CD8-positive, alpha-beta memory T cell (primary cell): ENCODE measurements around the gene TGFBR3L. TPM values are rescaled to one million over a fixed set of nuclear protein-coding genes. Genes with fewer than 3 reads are reported as not detected.

ENCODE experiments used
- CTCF ChIA-PET: fragments of 350-600 bp; sonication (Branson Sonifier 250); formaldehyde crosslinking; loops from one replicate; lab custom pipeline; 2021; ENCODE audit warnings: antibody characterized with exemption; lab: Charles Lee
- POLR2A ChIA-PET: fragments of 350-600 bp; sonication (Branson Sonifier 250); formaldehyde crosslinking; loops from one replicate; lab custom pipeline; 2021; ENCODE audit warnings: antibody characterized with exemption; lab: Charles Lee
- DNase-seq, 5 donors: peaks; one replicate each; pipeline versions ENCODE4 v3.0.0 to v3.0.0-alpha.2; 2020 to 2022; ENCODE audit warnings: mixed read lengths in 1 of 5
- H3K27ac ChIP-seq: one replicate; pipeline ENCODE4 v1.7.0; 2013; ENCODE audit warnings: low read depth, mild to moderate bottlenecking, low read length, moderate library complexity
- H3K27me3 ChIP-seq: 2 replicates; pipeline ENCODE4 v1.7.0; 2013; ENCODE audit warnings: low read length, mild to moderate bottlenecking; ENCODE audit not compliant: insufficient read depth, poor library complexity, severe bottlenecking
- H3K36me3 ChIP-seq: 2 replicates; pipeline ENCODE4 v1.7.0; 2013; ENCODE audit warnings: mild to moderate bottlenecking, low read length, moderate library complexity; ENCODE audit not compliant: insufficient read depth
- H3K4me1 ChIP-seq: 2 replicates; pipeline ENCODE4 v1.7.0; 2013; ENCODE audit warnings: mild to moderate bottlenecking, low read length, moderate library complexity; ENCODE audit not compliant: insufficient read depth
- H3K4me3 ChIP-seq: 2 replicates; pipeline ENCODE4 v1.7.0; 2013; ENCODE audit warnings: mild to moderate bottlenecking, low read length
- H3K9me3 ChIP-seq: 2 replicates; pipeline ENCODE4 v1.7.0; 2013; ENCODE audit warnings: mild to moderate bottlenecking, low read length
- H3K27ac Mint-ChIP-seq, 8 donors: one replicate each; pipeline ENCODE4 v1.8.0; 2020 to 2021; ENCODE audit warnings: mixed read lengths in 8 of 8, mild to moderate bottlenecking in 6 of 8, inconsistent platforms in 3 of 8, moderate library complexity in 3 of 8
- H3K27me3 Mint-ChIP-seq, 2 donors: one replicate each; pipeline ENCODE4 v1.8.0; 2020 to 2021; ENCODE audit warnings: mixed read lengths in 2 of 2, mild to moderate bottlenecking in 1 of 2, moderate library complexity in 1 of 2
- H3K36me3 Mint-ChIP-seq, 3 donors: one replicate each; pipeline ENCODE4 v1.8.0; 2020 to 2021; ENCODE audit warnings: mixed read lengths in 3 of 3, inconsistent platforms in 1 of 3, mild to moderate bottlenecking in 1 of 3
- H3K4me1 Mint-ChIP-seq, 3 donors: one replicate each; pipeline ENCODE4 v1.8.0; 2020 to 2021; ENCODE audit warnings: mixed read lengths in 3 of 3, inconsistent platforms in 1 of 3, mild to moderate bottlenecking in 1 of 3
- H3K4me3 Mint-ChIP-seq, 7 donors: one replicate each; pipeline ENCODE4 v1.8.0; 2020 to 2021; ENCODE audit warnings: mixed read lengths in 7 of 7, mild to moderate bottlenecking in 6 of 7, moderate library complexity in 4 of 7, inconsistent platforms in 2 of 7
- H3K9me3 Mint-ChIP-seq, 5 donors: one replicate each; pipeline ENCODE4 v1.8.0; 2020 to 2022; ENCODE audit warnings: mixed read lengths in 5 of 5, mild to moderate bottlenecking in 3 of 5, moderate library complexity in 2 of 5, inconsistent platforms in 1 of 5
- polyA plus RNA-seq: library from polyadenylated mRNA; unstranded; fragments of 300-500 nt; fragmentation: Illumina TruSeq; gene quantifications from one replicate; pipeline ENCODE4 v1.2.3, GENCODE V29; 2021
- total RNA-seq, 2 experiments: library from RNA; stranded (reverse); gene quantifications; one replicate each; pipeline ENCODE4 v1.2.3, GENCODE V29; 2021

TGFBR3L gene
- total RNA-seq (1 to 10 TPM; 7.7 to 8.6 TPM), polyA plus RNA-seq (1.3 TPM)

DNA sequence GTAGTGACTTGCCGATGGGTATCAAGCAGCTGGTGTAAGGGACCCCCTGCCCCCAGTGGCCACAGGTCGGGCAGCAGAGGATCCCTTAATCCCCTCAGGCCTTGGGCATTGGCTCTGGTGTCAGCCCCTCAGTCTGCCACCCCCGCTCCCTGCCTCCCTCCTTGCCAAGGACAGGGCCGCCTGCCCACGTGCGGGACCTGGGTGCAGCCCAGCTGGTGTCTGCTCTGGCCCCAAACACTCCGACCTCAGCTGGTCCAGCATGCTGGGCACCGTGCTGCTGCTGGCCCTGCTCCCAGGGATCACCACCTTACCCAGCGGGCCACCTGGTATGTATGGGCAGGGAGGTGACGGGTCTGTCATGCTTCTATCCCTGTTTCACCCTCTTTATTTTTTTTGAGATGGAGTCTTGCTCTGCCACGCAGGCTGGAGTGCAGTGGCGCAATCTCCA lies at the start of gene TGFBR3L:
TSS of gene TGFBR3L (plus strand) at position 233 of the 448 bp plus-strand sequence.
- peaks cover 22 to 26% of the 10 kb centered on the region in 2 donors for H3K27me3 Mint-ChIP-seq
- no peaks in the 10 kb centered on the region for H3K9me3 Mint-ChIP-seq
- peak within 1 kb of the TSS in 6 of 8 donors; percentile 36 to 77 (median 63) for H3K27ac Mint-ChIP-seq
- CTCF ChIA-PET = interaction anchor here (1.2 kb wide), 1 partner anchor 11 kb away, joined by 3 read pairs; the partner anchor contains the start of gene MAP2K7
- POLR2A ChIA-PET = no interaction called here
- no peak for DNase-seq
- H3K27ac ChIP-seq = no peak within 1 kb of the TSS
- H3K36me3 Mint-ChIP-seq = peaks cover 3 to 31% (median 10%) of the 10 kb centered on the region in 3 donors
- no peaks in the 10 kb centered on the region for H3K9me3 ChIP-seq
- peaks cover 18% of the 10 kb centered on the region for H3K27me3 ChIP-seq
- peaks cover 12 to 31% (median 16%) of the 10 kb centered on the region in 3 donors for H3K4me1 Mint-ChIP-seq
- peak within 1 kb of the TSS; percentile 59 to 78 (median 66) for H3K4me3 Mint-ChIP-seq
- peaks cover 21% of the 10 kb centered on the region for H3K4me1 ChIP-seq
- H3K4me3 ChIP-seq = no peak within 1 kb of the TSS
- H3K36me3 ChIP-seq = peaks cover 8% of the 10 kb centered on the region

- H3K27me3 ChIP-seq = peaks cover 12% of the 10 kb centered on the region
- H3K4me3 Mint-ChIP-seq = peak overlapping the region; percentile 23 to 78 (median 42)
Measured at GRCh38 chr19:7865262-7865911, 49.2 kb upstream of the TGFBR3L start.

GRCh38 chr19:7866399-7867091 lies 48.1 kb upstream of the TGFBR3L start:
- Histone ChIP-seq H3K27me3 (peaks cover 4% of the 10 kb centered on the region), H3K4me1 (peaks cover 34% of the 10 kb centered on the region), H3K27ac (no peak overlapping the region), H3K9me3 (no peaks in the 10 kb centered on the region), H3K4me3 (no peak overlapping the region), H3K36me3 (no peaks in the 10 kb centered on the region)
- no peak for DNase-seq
- H3K4me3 Mint-ChIP-seq = peak overlapping the region in 1 of 7 donors; percentile 48
- peaks cover 27 to 47% (median 28%) of the 10 kb centered on the region in 3 donors for H3K4me1 Mint-ChIP-seq
- H3K27ac Mint-ChIP-seq = no peak overlapping the region
- H3K36me3 Mint-ChIP-seq = no peaks in the 10 kb centered on the region
- CTCF ChIA-PET = interaction anchor here (0.9 kb wide), 1 partner anchor 53 kb away, joined by 3 read pairs; the partner anchor contains the start of gene SNAPC2
- POLR2A ChIA-PET = no interaction called here
- H3K27me3 Mint-ChIP-seq = peaks cover 9 to 32% of the 10 kb centered on the region in 2 donors
- H3K9me3 Mint-ChIP-seq = no peaks in the 10 kb centered on the region

More at GRCh38 chr19:7865262-7865911, 49.2 kb upstream of the TGFBR3L start:
- Mint-ChIP-seq H3K36me3 (no peaks in the 10 kb centered on the region), H3K4me1 (peaks cover 19 to 44% (median 24%) of the 10 kb centered on the region in 3 donors), H3K9me3 (no peaks in the 10 kb centered on the region), H3K27me3 (peaks cover 11 to 33% of the 10 kb centered on the region in 2 donors), H3K27ac (peak overlapping the region in 2 of 8 donors; percentile 26 to 63)
- no peak overlapping the region for H3K27ac ChIP-seq
- no peak overlapping the region for H3K4me3 ChIP-seq
- peaks cover 31% of the 10 kb centered on the region for H3K4me1 ChIP-seq
- ChIA-PET POLR2A (no interaction called here), CTCF (interaction anchor here (0.9 kb wide), 1 partner anchor 55 kb away, joined by 3 read pairs; the partner anchor contains the start of gene SNAPC2)
- H3K36me3 ChIP-seq = no peaks in the 10 kb centered on the region
- DNase-seq = no peak
- no peaks in the 10 kb centered on the region for H3K9me3 ChIP-seq

DNA sequence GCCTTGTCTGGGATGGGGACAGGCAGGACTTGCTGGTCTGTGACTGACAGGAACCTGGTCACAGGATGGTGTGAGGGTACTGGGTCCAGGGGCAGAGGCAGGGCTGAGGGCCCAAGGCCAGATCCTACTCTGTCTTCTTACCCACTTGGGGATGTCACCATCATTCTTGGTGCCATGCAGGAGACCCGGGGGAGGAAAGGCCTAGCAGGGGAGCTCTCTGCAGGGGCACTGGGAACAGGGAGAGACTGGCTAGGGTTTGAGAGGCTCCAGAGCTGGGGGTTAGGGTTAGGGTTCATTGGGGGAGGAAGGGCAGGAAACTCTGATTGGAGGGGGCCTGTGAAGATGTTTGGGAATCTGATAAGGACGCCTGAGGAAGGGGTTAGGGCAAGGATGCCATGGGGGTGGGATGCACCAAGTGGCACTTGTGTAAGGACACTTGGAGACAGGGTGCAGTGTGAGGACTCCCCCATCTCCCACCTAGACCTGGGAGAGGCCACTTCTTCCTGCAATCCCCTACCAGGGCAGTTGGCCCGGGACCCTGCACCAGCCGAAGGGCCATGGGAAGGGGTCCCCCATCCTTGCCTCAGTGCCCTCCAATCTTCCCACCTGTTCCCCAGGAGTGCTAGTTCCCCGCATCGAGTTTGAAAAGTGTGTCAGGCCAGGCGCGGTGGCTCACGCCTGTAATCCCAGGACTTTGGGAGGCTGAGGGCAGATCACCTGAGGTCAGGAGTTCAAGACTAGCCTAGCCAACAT lies 47.4 kb upstream of the TGFBR3L start:
- Histone ChIP-seq H3K27ac (no peak overlapping the region), H3K4me3 (no peak overlapping the region), H3K4me1 (peaks cover 31% of the 10 kb centered on the region), H3K27me3 (peaks cover 8% of the 10 kb centered on the region), H3K9me3 (no peaks in the 10 kb centered on the region), H3K36me3 (no peaks in the 10 kb centered on the region)
- H3K27me3 Mint-ChIP-seq = peaks cover 13 to 36% of the 10 kb centered on the region in 2 donors
- DNase-seq = no peak
- H3K36me3 Mint-ChIP-seq = no peaks in the 10 kb centered on the region
- CTCF ChIA-PET = no interaction called here
- peaks cover 33 to 47% (median 33%) of the 10 kb centered on the region in 3 donors for H3K4me1 Mint-ChIP-seq
- peak overlapping the region in 1 of 7 donors; percentile 48 for H3K4me3 Mint-ChIP-seq
- H3K27ac Mint-ChIP-seq = no peak overlapping the region
- H3K9me3 Mint-ChIP-seq = no peaks in the 10 kb centered on the region
- POLR2A ChIA-PET = no interaction called here

DNA sequence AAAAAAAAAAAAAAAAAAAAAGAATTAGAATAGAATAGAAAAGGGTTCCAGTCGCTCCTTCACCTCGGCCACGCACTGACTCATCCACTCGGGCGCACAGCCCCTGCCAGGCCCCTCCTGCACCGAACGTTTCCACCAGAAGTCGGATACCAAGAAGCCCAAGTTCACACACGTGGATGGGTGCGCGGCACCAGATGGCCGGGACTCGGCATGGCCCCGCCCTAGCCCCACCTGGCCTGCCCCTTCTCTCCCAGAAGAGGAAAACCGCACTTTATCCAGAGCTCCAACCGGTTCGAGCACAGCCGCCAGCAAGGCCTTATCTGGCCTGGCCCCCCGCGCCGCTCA lies 46.3 kb upstream of the TGFBR3L start:
- H3K4me3 ChIP-seq = peak overlapping the region; percentile 81
- Mint-ChIP-seq H3K4me1 (peaks cover 33 to 50% (median 33%) of the 10 kb centered on the region in 3 donors), H3K27me3 (peaks cover 15 to 41% of the 10 kb centered on the region in 2 donors), H3K4me3 (peak overlapping the region; percentile 79 to 90 (median 82)), H3K27ac (peak overlapping the region in 2 of 8 donors; percentile 76 to 87), H3K9me3 (peaks cover 0 to 2% (median 0%) of the 10 kb centered on the region in 5 donors), H3K36me3 (no peaks in the 10 kb centered on the region)
- peaks cover 16% of the 10 kb centered on the region for H3K27me3 ChIP-seq
- no peak for DNase-seq
- POLR2A ChIA-PET = interaction anchor here (2.2 kb wide), 2 partner anchors 35 to 52 kb away, joined by 11 to 16 read pairs; partner anchors contain the start of genes MAP2K7 and SNAPC2
- H3K4me1 ChIP-seq = peaks cover 31% of the 10 kb centered on the region
- H3K9me3 ChIP-seq = no peaks in the 10 kb centered on the region
- H3K36me3 ChIP-seq = no peaks in the 10 kb centered on the region
- CTCF ChIA-PET = interaction anchor here (0.8 to 2.2 kb wide), 14 partner anchors 10 to 302 kb away, joined by 3 to 37 read pairs (median 10); partner anchors contain the start of genes LRRC8E, MAP2K7, SNAPC2 and TIMM44
- peak overlapping the region; percentile 59 for H3K27ac ChIP-seq

DNA sequence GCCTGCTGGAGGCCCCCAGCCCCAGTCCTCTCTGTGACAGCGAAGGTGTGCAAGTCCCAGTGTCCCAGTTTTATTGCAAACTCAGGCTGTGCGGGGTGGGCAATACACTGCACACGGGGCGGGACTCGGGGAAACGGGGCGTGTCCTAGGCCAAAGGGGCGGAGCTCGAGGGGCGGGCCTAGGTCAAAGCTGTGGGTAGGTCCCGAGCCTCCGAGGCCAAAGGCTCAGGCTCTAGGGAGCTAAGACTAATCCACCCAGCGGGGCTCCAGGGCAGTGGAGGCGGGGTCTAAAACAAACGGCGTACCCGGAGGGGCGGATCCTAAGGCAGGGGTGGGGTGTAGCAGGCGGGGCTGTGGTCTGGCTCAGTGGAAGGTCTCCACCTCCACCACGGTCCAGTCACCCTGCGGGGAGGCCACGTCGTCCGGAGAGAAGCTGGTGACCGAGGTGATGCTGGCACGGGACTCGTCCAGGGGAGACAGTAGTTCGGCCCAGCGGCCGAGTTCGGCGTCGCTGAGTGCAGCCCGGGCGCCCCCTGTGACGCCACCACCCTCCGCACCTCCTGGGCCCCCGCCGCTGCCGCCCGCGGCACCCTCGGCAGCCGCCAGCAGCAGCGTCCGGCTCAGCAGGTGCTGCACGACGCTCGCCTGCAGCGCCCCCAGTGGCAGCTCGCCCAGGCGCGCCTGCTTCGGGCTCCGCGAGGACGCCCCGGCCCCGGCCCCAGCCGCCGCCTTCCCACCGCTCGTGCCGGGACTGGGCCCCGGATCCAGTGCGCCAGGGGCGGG lies 45.8 kb upstream of the TGFBR3L start:
- Histone ChIP-seq H3K36me3 (no peaks in the 10 kb centered on the region), H3K4me1 (peaks cover 33% of the 10 kb centered on the region), H3K27ac (peak overlapping the region; percentile 59), H3K27me3 (peaks cover 19% of the 10 kb centered on the region), H3K4me3 (peak overlapping the region; percentile 81), H3K9me3 (no peaks in the 10 kb centered on the region)
- Mint-ChIP-seq H3K4me3 (peak overlapping the region; percentile 79 to 90 (median 82)), H3K36me3 (no peaks in the 10 kb centered on the region), H3K9me3 (peaks cover 0 to 2% (median 0%) of the 10 kb centered on the region in 5 donors), H3K27me3 (peaks cover 15 to 41% of the 10 kb centered on the region in 2 donors), H3K4me1 (peaks cover 33 to 52% (median 34%) of the 10 kb centered on the region in 3 donors), H3K27ac (peak overlapping the region; percentile 72 to 92 (median 81))
- CTCF ChIA-PET = interaction anchor here (0.7 to 2.2 kb wide), 23 partner anchors 8 to 520 kb away, joined by 3 to 37 read pairs (median 5); partner anchors contain the start of genes ARHGEF18, LRRC8E, MAP2K7 and SNAPC2
- POLR2A ChIA-PET = interaction anchor here (0.7 to 2.2 kb wide), 7 partner anchors 10 to 282 kb away, joined by 3 to 16 read pairs (median 6); partner anchors contain the start of genes MAP2K7, PET100, SNAPC2 and TIMM44
- DNase-seq = peak; percentile 77 to 94 (median 87)
